Measurements from ENCODE around the gene RNF17.

Gene RNF17

DNA sequence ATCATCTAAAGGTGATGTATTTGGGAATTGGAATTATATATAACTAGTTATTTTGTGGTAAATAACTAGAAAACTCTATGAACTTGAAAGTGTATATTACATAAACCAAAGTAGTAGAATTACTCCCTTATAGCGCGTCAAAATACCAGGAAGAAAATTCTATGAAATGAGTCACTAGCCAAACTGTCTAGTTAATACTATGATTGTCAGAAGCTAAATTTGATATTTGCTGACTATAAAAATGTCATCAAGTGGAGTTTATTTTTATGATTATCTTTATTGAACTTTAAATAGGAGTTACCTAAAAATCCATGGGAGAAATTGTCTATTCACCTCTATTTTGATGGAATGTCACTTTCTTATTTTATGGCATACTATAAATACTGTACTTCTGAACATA is 100.6 kb downstream of the RNF17 start:
- TF ChIP-seq, protein P1, sequence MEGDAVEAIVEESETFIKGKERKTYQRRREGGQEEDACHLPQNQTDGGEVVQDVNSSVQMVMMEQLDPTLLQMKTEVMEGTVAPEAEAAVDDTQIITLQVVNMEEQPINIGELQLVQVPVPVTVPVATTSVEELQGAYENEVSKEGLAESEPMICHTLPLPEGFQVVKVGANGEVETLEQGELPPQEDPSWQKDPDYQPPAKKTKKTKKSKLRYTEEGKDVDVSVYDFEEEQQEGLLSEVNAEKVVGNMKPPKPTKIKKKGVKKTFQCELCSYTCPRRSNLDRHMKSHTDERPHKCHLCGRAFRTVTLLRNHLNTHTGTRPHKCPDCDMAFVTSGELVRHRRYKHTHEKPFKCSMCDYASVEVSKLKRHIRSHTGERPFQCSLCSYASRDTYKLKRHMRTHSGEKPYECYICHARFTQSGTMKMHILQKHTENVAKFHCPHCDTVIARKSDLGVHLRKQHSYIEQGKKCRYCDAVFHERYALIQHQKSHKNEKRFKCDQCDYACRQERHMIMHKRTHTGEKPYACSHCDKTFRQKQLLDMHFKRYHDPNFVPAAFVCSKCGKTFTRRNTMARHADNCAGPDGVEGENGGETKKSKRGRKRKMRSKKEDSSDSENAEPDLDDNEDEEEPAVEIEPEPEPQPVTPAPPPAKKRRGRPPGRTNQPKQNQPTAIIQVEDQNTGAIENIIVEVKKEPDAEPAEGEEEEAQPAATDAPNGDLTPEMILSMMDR (IDR thresholded peaks at IDR 0.05; ENCODE audit: low read depth, low read length, missing control alignments), result no peak
- DNase-seq (ENCODE audit: extremely low read depth, low read depth), result no peak
- no peak overlapping the region for H3K4me3 ChIP-seq (replicated peaks; ENCODE audit: low read depth, low read length)

DNA sequence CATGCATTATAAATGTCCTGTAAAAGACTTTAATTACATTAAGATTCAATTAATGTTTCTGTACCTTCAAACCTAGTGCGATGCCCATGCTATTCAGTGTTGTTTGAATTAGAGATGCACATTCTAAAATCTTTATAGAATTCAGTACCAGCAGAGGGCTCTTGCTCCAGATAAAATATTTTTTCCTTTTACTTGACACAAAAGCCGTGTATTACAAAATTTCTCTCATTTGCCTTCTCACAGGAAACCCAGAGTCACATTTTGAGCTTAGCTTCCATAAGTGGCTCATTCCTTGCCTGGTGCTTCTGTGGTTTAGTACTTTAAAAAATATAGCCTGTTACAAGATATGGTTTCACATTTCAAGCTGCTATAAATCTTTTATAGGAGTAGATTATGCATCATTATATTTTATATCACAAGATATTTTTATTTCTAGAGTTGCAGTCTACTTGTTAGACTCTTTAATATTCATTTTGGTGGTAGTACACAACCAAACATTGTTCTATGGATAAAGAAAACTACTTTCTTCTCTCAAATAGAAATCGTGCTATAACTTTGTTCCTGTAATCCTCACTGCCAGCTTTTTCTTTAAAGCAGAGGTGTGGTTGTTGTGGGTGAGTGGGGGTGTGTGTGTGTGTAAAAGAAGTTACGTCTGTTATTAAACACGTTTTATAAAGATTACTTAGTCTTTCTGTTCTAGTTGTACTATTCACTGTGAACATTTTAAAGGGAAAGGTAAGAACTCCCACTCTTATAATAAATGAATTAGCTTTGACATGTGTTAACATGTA is 101.4 kb downstream of the RNF17 start:
- TF ChIP-seq, protein P1 (IDR thresholded peaks at IDR 0.05; ENCODE audit: low read depth, low read length, missing control alignments), result no peak
- no peak overlapping the region for H3K4me3 ChIP-seq (replicated peaks; ENCODE audit: low read depth, low read length)
- DNase-seq (ENCODE audit: extremely low read depth, low read depth), result no peak

DNA sequence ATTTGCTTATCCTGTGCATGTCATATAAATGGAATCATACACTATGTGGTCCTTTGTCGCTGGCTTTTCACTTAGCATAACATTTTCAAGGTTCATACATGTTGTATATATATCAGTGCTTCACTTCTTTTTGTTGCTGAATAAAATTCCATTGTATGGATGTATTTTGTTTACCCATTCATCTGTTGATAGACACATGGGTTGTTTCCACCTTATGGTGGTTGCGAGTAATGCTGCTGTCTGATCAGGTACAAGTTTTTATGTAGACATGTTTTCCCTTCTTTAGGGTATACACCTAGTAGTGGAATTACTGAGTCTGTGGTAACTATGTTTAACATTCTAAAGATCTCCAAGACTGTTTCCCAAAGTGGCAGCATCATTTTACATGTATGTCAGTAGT is 102.5 kb downstream of the RNF17 start:
- H3K4me3 ChIP-seq (replicated peaks; ENCODE audit: low read depth, low read length), result no peak overlapping the region
- TF ChIP-seq, protein P1 (IDR thresholded peaks at IDR 0.05; ENCODE audit: low read depth, low read length, missing control alignments), result no peak
- DNase-seq (ENCODE audit: extremely low read depth, low read depth), result no peak

DNA sequence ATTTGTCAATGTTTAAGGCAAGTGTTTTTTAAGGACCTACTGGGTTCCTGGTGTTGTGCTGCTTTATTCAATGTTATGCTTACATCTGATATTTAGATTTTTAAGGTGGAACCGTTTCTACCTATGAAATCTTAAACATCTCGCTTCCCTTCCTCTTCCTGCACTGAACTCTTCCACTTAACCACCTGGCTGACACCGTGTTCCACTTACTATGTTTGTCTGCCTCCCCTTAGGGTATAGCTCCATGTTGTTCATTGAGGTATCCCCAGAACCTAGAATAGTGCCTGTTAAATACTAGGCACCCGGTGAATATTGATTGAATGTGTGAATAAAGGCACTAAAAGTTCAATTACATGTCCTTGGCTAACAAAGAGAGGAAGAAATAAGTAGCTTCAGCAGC is 104.9 kb downstream of the RNF17 start:
- TF ChIP-seq, protein P1 (IDR thresholded peaks at IDR 0.05; ENCODE audit: low read depth, low read length, missing control alignments), result no peak
- H3K4me3 ChIP-seq (replicated peaks; ENCODE audit: low read depth, low read length), result no peak overlapping the region
- DNase-seq (ENCODE audit: extremely low read depth, low read depth), result no peak

DNA sequence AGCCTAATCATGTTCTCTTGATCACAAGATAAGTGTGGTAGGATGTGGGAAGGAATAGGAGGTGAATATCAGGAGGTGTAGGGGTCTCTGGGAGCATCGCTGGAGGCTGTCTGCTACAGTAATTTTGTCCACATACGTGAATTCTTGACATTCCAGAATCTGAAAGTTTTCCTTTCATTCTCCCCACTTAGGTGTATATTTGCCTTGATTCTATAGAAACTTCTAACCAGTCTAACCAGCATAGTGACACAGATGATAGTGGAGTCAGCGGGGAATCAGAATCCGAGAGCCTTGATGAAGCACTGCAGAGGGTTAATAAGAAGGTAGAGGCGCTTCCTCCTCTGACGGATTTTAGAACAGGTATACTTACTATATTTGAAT is 106.4 kb downstream of the RNF17 start:
- TF ChIP-seq, protein P1 (IDR thresholded peaks at IDR 0.05; ENCODE audit: low read depth, low read length, missing control alignments), result no peak
- H3K4me3 ChIP-seq (replicated peaks; ENCODE audit: low read depth, low read length), result no peak overlapping the region
- no peak for DNase-seq (ENCODE audit: extremely low read depth, low read depth)

DNA sequence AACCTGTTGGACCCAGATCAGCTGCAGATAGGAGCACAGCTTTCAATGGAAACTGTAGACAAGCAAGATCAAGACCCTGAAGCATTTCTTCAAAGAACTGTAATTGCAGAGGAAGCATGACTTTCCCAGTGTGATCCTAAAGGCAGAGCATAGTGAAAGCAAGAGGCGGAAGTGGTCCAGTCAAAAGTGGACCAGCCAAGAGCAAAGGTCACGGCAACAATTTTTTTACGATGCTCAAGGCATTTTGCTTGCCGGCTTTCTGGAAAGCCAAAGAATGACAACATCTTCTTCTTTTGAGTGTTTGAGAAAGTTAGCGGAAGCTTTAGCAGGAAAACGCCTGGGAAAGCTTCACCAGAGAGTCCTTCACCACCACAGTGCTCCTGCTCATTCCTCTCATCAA is 111.6 kb downstream of the RNF17 start:
- DNase-seq (ENCODE audit: extremely low read depth, low read depth), result peak; percentile 4
- TF ChIP-seq, protein P1 (IDR thresholded peaks at IDR 0.05; ENCODE audit: low read depth, low read length, missing control alignments), result no peak
- no peak overlapping the region for H3K4me3 ChIP-seq (replicated peaks; ENCODE audit: low read depth, low read length)

DNA sequence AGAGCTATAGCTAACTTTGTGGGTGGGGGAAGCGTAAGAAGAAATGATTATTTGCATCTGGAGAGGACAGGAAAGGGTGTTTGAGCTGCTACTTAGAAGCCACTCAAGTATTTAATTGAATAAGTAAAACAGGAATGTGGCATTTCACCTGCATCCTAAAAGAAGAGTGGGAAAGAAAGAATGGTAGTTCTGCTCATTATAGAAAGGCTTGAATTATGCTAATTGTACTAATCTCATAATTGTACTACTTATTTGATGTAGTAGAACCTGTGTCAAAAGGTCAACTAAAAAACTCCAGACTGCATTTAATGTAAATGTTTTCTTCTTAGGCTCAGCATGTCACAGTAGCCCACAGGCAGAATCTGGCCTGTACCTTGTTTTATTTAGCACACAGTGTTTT is 113.6 kb downstream of the RNF17 start:
- no peak overlapping the region for H3K4me3 ChIP-seq (replicated peaks; ENCODE audit: low read depth, low read length)
- TF ChIP-seq, protein P1 (IDR thresholded peaks at IDR 0.05; ENCODE audit: low read depth, low read length, missing control alignments), result no peak
- DNase-seq (ENCODE audit: extremely low read depth, low read depth), result no peak
